Measurements from ENCODE around the gene ARG2.

GRCh38 chr14:67579040-67579439 lies 40.7 kb upstream of the ARG2 start:
- TF ChIP-seq, protein P1, sequence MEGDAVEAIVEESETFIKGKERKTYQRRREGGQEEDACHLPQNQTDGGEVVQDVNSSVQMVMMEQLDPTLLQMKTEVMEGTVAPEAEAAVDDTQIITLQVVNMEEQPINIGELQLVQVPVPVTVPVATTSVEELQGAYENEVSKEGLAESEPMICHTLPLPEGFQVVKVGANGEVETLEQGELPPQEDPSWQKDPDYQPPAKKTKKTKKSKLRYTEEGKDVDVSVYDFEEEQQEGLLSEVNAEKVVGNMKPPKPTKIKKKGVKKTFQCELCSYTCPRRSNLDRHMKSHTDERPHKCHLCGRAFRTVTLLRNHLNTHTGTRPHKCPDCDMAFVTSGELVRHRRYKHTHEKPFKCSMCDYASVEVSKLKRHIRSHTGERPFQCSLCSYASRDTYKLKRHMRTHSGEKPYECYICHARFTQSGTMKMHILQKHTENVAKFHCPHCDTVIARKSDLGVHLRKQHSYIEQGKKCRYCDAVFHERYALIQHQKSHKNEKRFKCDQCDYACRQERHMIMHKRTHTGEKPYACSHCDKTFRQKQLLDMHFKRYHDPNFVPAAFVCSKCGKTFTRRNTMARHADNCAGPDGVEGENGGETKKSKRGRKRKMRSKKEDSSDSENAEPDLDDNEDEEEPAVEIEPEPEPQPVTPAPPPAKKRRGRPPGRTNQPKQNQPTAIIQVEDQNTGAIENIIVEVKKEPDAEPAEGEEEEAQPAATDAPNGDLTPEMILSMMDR (IDR thresholded peaks at IDR 0.05): no peak
- no peak for TF ChIP-seq POLR2A (IDR thresholded peaks at IDR 0.05)

Data from uterus (tissue), 2 donors.